Fibroblast of the aortic adventitia (primary cell): ENCODE measurements around the gene MRS2. TPM values are rescaled to one million over a fixed set of nuclear protein-coding genes. Genes with fewer than 3 reads are reported as not detected.

Experiments
- DNase-seq: peaks from one replicate; pipeline ENCODE4 v3.0.0-alpha.2; 2010; ENCODE audit warnings: low read depth
- H3K4me3 ChIP-seq: 2 replicates; pipeline ENCODE4 v1.5.1; 2011; ENCODE audit warnings: low read depth, mild to moderate bottlenecking, control low read depth, low read length, moderate library complexity
- small RNA-seq: library from RNA; depleted of rRNA; stranded (forward); fragments of <200 nt; gene quantifications from one replicate; pipeline ENCODE3, GENCODE V24; 2012
- total RNA-seq: library from RNA; depleted of rRNA; stranded (reverse); fragments of >200 nt; gene quantifications from 2 replicates; pipeline ENCODE4 v1.2.3, GENCODE V29; 2012; ENCODE audit warnings: low replicate concordance
- TF ChIP-seq, protein P1 (sequence below): IDR thresholded peaks from 2 replicates; pipeline ENCODE4 v1.5.1; 2011; ENCODE audit warnings: mild to moderate bottlenecking, low read length, control low read depth, inconsistent platforms; ENCODE audit not compliant: insufficient read depth

The MRS2 gene
- total RNA-seq, 1 donor: 18.3 TPM

- TF ChIP-seq, protein P1, sequence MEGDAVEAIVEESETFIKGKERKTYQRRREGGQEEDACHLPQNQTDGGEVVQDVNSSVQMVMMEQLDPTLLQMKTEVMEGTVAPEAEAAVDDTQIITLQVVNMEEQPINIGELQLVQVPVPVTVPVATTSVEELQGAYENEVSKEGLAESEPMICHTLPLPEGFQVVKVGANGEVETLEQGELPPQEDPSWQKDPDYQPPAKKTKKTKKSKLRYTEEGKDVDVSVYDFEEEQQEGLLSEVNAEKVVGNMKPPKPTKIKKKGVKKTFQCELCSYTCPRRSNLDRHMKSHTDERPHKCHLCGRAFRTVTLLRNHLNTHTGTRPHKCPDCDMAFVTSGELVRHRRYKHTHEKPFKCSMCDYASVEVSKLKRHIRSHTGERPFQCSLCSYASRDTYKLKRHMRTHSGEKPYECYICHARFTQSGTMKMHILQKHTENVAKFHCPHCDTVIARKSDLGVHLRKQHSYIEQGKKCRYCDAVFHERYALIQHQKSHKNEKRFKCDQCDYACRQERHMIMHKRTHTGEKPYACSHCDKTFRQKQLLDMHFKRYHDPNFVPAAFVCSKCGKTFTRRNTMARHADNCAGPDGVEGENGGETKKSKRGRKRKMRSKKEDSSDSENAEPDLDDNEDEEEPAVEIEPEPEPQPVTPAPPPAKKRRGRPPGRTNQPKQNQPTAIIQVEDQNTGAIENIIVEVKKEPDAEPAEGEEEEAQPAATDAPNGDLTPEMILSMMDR: no peak
- DNase-seq: no peak
- no peak overlapping the region for H3K4me3 ChIP-seq
Observed at GRCh38 chr6:24458134-24458533, 55.4 kb downstream of the MRS2 start.

GRCh38 chr6:24458941-24459340 is 56.2 kb downstream of the MRS2 start:
- no peak for DNase-seq
- TF ChIP-seq, protein P1: no peak
- H3K4me3 ChIP-seq: no peak overlapping the region

GRCh38 chr6:24460966-24461365 is 58.2 kb downstream of the MRS2 start:
- H3K4me3 ChIP-seq: no peak overlapping the region
- TF ChIP-seq, protein P1: no peak
- DNase-seq: no peak

DNA sequence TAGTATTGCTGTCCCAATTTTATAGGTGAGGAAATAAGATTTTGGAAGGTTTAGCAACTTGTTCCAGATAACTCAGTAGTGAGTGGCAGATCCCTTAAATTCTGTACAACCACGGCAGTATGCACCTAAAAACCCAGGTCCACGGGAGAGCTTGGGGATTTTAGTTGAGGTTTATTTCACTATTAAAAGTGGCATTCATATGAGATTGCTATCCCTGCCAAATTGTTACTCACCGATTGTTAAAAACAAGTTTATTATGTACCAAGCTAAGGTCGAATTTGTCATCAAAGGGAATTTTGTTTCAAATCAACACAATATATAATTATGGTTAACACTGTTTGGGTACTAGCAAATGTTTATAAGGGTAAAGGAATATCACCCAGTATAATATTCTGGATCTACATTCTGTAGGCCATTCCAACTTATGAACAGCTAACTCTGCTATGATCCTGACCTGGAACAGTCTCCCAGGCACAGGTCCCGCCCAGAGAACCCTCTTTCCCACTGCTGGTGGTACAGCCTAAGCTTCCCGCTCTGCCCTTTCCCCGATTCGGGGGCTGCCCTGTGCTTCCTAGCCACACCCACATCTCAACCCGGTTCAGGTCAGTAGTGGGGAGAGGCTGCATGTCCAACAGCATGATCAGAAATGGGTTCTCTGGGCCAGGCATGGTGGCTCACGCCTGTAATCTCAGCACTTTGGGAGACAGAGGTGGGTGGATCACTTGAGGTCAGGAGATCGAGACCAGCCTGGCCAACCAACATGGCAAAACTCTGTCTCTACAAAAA is 61.7 kb downstream of the MRS2 start:
- TF ChIP-seq, protein P1: no peak
- DNase-seq: no peak

GRCh38 chr6:24469811-24470210 is 67.1 kb downstream of the MRS2 start:
- H3K4me3 ChIP-seq: no peak overlapping the region
- no peak for DNase-seq
- TF ChIP-seq, protein P1: no peak

More for the DNA sequence above, 61.7 kb downstream of the MRS2 start:
- no peak overlapping the region for H3K4me3 ChIP-seq

DNA sequence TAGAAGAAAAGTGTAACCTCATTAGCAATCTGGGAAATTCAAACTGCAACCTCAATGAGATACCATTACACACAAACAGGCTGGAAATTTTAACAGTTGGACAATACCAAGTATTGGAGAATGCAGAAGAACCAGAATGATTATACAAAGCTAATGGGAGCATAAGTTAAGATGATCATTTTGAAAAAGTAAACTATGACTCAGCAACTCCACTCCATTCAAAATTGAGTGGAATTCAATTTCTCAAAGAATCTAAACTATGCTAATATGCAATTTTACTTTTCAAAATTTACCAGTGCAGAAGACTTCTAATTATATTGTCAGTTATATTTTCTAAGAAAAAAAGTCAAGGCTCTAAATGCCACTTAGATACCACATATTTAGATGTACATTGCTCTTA is 69.4 kb downstream of the MRS2 start:
- TF ChIP-seq, protein P1: no peak
- H3K4me3 ChIP-seq: no peak overlapping the region
- DNase-seq: no peak

Small RNAs within 50 kb of the gene (small RNA-seq; reads per million reads assigned to genes)
- not detected for gene RNU6-391P

Other genes with a start within 250 kb of the MRS2 start
- not detected in 2 replicates for gene DCDC2, start 44.9 kb upstream of the MRS2 start, total RNA-seq
- 0.27 and 0.41 TPM in 2 replicates for gene GPLD1, start 86.6 kb downstream of the MRS2 start, total RNA-seq
- 0.54 and 1.6 TPM in 2 replicates for gene ALDH5A1, start 92.0 kb downstream of the MRS2 start, total RNA-seq
- gene KIAA0319, start 243.3 kb downstream of the MRS2 start, total RNA-seq: 0.09 TPM in 1 of 2 replicates, not detected in the other